B cell (primary cell): ENCODE data around the gene NIPBL. TPM values are rescaled to one million over a fixed set of nuclear protein-coding genes. Genes with fewer than 3 reads are reported as not detected.

Experiments used
- ATAC-seq: fragments of 200-7000 bp; cut with Tn5 transposase; one replicate; pipeline ENCODE4 v1.10.0; 2021; ENCODE audit warnings: low read depth, mild to moderate bottlenecking, moderate number of reproducible peaks, moderate library complexity
- CTCF ChIA-PET: fragments of 350-600 bp; sonication (Branson Sonifier 250); formaldehyde crosslinking; loops from one replicate; lab custom pipeline; 2021; ENCODE audit warnings: antibody characterized with exemption, inconsistent platforms; lab: Charles Lee
- POLR2A ChIA-PET: fragments of 350-600 bp; sonication (Branson Sonifier 250); formaldehyde crosslinking; loops from one replicate; lab custom pipeline; 2021; ENCODE audit warnings: antibody characterized with exemption; lab: Charles Lee
- DNase-seq: peaks from one replicate; pipeline ENCODE4 v3.0.0; 2013
- H2AFZ ChIP-seq: 2 replicates; pipeline ENCODE4 v1.6.1; 2012; ENCODE audit warnings: mild to moderate bottlenecking, low read depth, low read length; ENCODE audit not compliant: insufficient read depth, poor library complexity, severe bottlenecking
- H3K27ac ChIP-seq, 2 donors: 1 replicate in 1 of 2; 2 replicates in 1 of 2; pipeline ENCODE4 v1.5.1; 2012 to 2013; ENCODE audit warnings: low read length in 2 of 2, mild to moderate bottlenecking in 2 of 2, moderate library complexity in 1 of 2
- H3K27me3 ChIP-seq, 4 experiments: fragments of 200-600 bp in 1 of 4; sonication (generic) in 1 of 4; replicated peaks in 1 of 4; 1 replicate in 2 of 4; 2 replicates in 2 of 4; pipeline versions ENCODE4 v1.6.1 to v1.7.0; 2013 to 2016; ENCODE audit warnings: low read length in 3 of 4, mild to moderate bottlenecking in 2 of 4, mixed read lengths in 1 of 4, moderate library complexity in 1 of 4; ENCODE audit not compliant: insufficient read depth in 4 of 4, control insufficient read depth in 3 of 4; ENCODE audit errors: control extremely low read depth in 1 of 4
- H3K36me3 ChIP-seq, 2 experiments: replicated peaks in 1 of 2; 1 replicate in 1 of 2; 2 replicates in 1 of 2; pipeline versions ENCODE4 v1.6.1 to v1.7.1; 2013; ENCODE audit warnings: low read length in 1 of 2; ENCODE audit not compliant: insufficient read depth in 2 of 2, control insufficient read depth in 1 of 2; ENCODE audit errors: control extremely low read depth in 1 of 2, extremely low read depth in 1 of 2
- H3K4me1 ChIP-seq, 2 donors: fragments of 200-600 bp in 1 of 2; sonication (generic) in 1 of 2; 1 replicate in 1 of 2; 2 replicates in 1 of 2; pipeline versions ENCODE4 v1.5.1 to v1.6.1; 2013 to 2017; ENCODE audit warnings: low read length in 2 of 2; ENCODE audit not compliant: control insufficient read depth in 2 of 2, insufficient read depth in 2 of 2
- H3K4me2 ChIP-seq: replicated peaks from 2 replicates; pipeline ENCODE3; 2012; ENCODE audit warnings: mild to moderate bottlenecking, low read depth, low read length; ENCODE audit not compliant: poor library complexity, severe bottlenecking
- H3K4me3 ChIP-seq, 5 experiments: fragments of 200-600 bp in 1 of 5; sonication (generic) in 1 of 5; 1 replicate in 3 of 5; 2 replicates in 2 of 5; pipeline versions ENCODE4 v1.5.1 to v1.7.0; 2011 to 2016; ENCODE audit warnings: low read length in 4 of 5, mild to moderate bottlenecking in 4 of 5, low read depth in 2 of 5, control low read depth in 1 of 5, moderate library complexity in 1 of 5; ENCODE audit not compliant: insufficient read depth in 1 of 5; ENCODE audit errors: control extremely low read depth in 1 of 5, extremely low read depth in 1 of 5
- H3K79me2 ChIP-seq: fragments of 200-600 bp; sonication (generic); one replicate; pipeline ENCODE4 v1.6.0; 2016; ENCODE audit warnings: low read length; ENCODE audit not compliant: control insufficient read depth, insufficient read depth
- H3K9ac ChIP-seq: fragments of 200-600 bp; sonication (generic); 2 replicates; pipeline ENCODE4 v1.6.1; 2017; ENCODE audit warnings: mild to moderate bottlenecking, low read length, moderate library complexity
- H3K9me3 ChIP-seq, 3 donors: one replicate each; pipeline versions ENCODE4 v1.6.1 to v1.7.1; 2013; ENCODE audit warnings: low read length in 2 of 3; ENCODE audit not compliant: control insufficient read depth in 2 of 3, insufficient read depth in 1 of 3; ENCODE audit errors: control extremely low read depth in 1 of 3
- H4K20me1 ChIP-seq: 2 replicates; pipeline ENCODE4 v1.6.0; 2012; ENCODE audit warnings: mild to moderate bottlenecking, low read length; ENCODE audit not compliant: insufficient read depth, control insufficient read depth, poor library complexity, severe bottlenecking
- H3K27ac Mint-ChIP-seq: one replicate; pipeline ENCODE4 v1.8.0; 2021; ENCODE audit warnings: mixed read lengths
- H3K27me3 Mint-ChIP-seq: one replicate; pipeline ENCODE4 v1.8.0; 2021; ENCODE audit warnings: mixed read lengths
- H3K4me1 Mint-ChIP-seq: one replicate; pipeline ENCODE4 v1.8.0; 2021; ENCODE audit warnings: mixed read lengths
- H3K4me3 Mint-ChIP-seq: one replicate; pipeline ENCODE4 v1.8.0; 2021; ENCODE audit warnings: mixed read lengths
- H3K9me3 Mint-ChIP-seq: one replicate; pipeline ENCODE4 v1.8.0; 2022; ENCODE audit warnings: mixed read lengths; ENCODE audit not compliant: insufficient read depth
- EZH2 ChIP-seq: IDR thresholded peaks from 2 replicates; pipeline ENCODE4 v1.6.1; 2012; ENCODE audit warnings: borderline replicate concordance, low read depth, mild to moderate bottlenecking, moderate library complexity, low read length; ENCODE audit not compliant: insufficient read depth, poor library complexity, severe bottlenecking
- WGBS: methylation state at CpG from one replicate; pipeline ENCODE4 v1.1.5; 2013; ENCODE audit warnings: missing lambda C conversion rate; ENCODE audit not compliant: insufficient coverage; 5-methylcytosine and 5-hydroxymethylcytosine counted together
- intact Hi-C: fragments of 100-400 bp; cut with micrococcal nuclease; formaldehyde crosslinking; loops from one replicate; pipeline ENCODE4 v1.10.0; 2022
- polyA plus RNA-seq: library from polyadenylated mRNA; depleted of rRNA; stranded (reverse); fragments of >200 nt; gene quantifications from 2 replicates; pipeline ENCODE4 v1.2.3, GENCODE V29; 2012
- total RNA-seq, 2 donors: library from RNA; stranded (reverse); fragments of 120-200 nt in 1 of 2; gene quantifications; 1 replicate in 1 of 2; 2 replicates in 1 of 2; pipeline versions ENCODE4 v1.2.3 to v1.2.4, GENCODE V29; 2013 to 2022
- TF ChIP-seq, protein P1 (sequence below): fragments of 200-600 bp; IDR thresholded peaks from one replicate; pipeline ENCODE4 v1.8.0; 2022; ENCODE audit warnings: antibody characterized with exemption, mild to moderate bottlenecking

NIPBL gene
- total and polyA plus RNA-seq, 2 donors (not counting 1 experiment from before 2014, with no cell fraction given): 24.7 to 112 TPM

DNA sequence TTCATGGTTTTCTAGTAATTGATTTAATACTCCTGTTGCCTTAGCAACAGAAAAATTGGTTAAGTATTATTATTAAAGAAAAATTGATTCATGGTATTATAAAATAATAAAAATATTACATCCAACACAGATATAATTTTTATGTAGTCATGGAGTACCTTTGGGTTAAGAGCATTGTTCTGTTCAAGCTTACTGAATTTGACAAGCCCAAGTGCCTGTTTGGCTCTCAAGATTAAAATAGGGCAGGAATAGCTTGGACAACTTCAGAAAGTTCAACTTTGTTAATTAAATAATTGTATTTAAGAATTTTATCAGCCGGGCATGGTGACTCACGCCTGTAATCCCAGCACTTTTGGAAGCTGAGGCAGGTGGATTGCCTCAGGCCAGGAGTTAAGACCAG, 82.0 kb downstream of the NIPBL start:
- DNase-seq (no peak), ATAC-seq (no peak)
- H3K9ac ChIP-seq: no peak overlapping the region
- TF ChIP-seq, protein P1, sequence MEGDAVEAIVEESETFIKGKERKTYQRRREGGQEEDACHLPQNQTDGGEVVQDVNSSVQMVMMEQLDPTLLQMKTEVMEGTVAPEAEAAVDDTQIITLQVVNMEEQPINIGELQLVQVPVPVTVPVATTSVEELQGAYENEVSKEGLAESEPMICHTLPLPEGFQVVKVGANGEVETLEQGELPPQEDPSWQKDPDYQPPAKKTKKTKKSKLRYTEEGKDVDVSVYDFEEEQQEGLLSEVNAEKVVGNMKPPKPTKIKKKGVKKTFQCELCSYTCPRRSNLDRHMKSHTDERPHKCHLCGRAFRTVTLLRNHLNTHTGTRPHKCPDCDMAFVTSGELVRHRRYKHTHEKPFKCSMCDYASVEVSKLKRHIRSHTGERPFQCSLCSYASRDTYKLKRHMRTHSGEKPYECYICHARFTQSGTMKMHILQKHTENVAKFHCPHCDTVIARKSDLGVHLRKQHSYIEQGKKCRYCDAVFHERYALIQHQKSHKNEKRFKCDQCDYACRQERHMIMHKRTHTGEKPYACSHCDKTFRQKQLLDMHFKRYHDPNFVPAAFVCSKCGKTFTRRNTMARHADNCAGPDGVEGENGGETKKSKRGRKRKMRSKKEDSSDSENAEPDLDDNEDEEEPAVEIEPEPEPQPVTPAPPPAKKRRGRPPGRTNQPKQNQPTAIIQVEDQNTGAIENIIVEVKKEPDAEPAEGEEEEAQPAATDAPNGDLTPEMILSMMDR: no peak
- TF ChIP-seq EZH2: no peak
- H3K27ac ChIP-seq: no peak overlapping the region
- intact Hi-C loops: no loop called here
- H3K27me3 ChIP-seq: no peaks in the 10 kb centered on the region
- ChIA-PET CTCF (interaction anchor here (1.6 kb wide), 1 partner anchor 47 kb away, joined by 4 read pairs; no protein-coding TSS in a partner anchor), POLR2A (no interaction called here)
- H3K27ac Mint-ChIP-seq: no peak overlapping the region
- H3K79me2 ChIP-seq: peaks cover 25% of the 10 kb centered on the region
- H3K9me3 Mint-ChIP-seq: no peaks in the 10 kb centered on the region
- peaks cover 12% of the 10 kb centered on the region for H4K20me1 ChIP-seq
- H2AFZ ChIP-seq: no peak overlapping the region
- H3K4me1 Mint-ChIP-seq: peaks cover 4% of the 10 kb centered on the region
- peaks cover 0 to under 1% of the 10 kb centered on the region in 2 donors for H3K4me1 ChIP-seq
- no peak overlapping the region for H3K4me2 ChIP-seq
- no peak overlapping the region for H3K4me3 ChIP-seq
- no peak overlapping the region for H3K4me3 Mint-ChIP-seq
- H3K9me3 ChIP-seq: no peaks in the 10 kb centered on the region
- WGBS: no CpG with 5 or more reads among the region's 2 CpGs
- H3K36me3 ChIP-seq: peaks cover 7 to 60% of the 10 kb centered on the region in 2 experiments
- no peaks in the 10 kb centered on the region for H3K27me3 Mint-ChIP-seq

- TF ChIP-seq, protein P1: no peak
- TF ChIP-seq EZH2: no peak
- no peaks in the 10 kb centered on the region for H4K20me1 ChIP-seq
- H3K27ac ChIP-seq: no peak overlapping the region
- Mint-ChIP-seq H3K4me3 (no peak overlapping the region), H3K27ac (no peak overlapping the region), H3K27me3 (no peaks in the 10 kb centered on the region), H3K4me1 (no peaks in the 10 kb centered on the region), H3K9me3 (no peaks in the 10 kb centered on the region)
- no peak overlapping the region for H2AFZ ChIP-seq
- peaks cover 9% of the 10 kb centered on the region for H3K79me2 ChIP-seq
- intact Hi-C loops: no loop called here
- H3K9ac ChIP-seq: no peak overlapping the region
- WGBS: no CpG with 5 or more reads among the region's 1 CpG
- no peaks in the 10 kb centered on the region for H3K27me3 ChIP-seq
- DNase-seq (no peak), ATAC-seq (no peak)
- no peaks in the 10 kb centered on the region for H3K4me1 ChIP-seq
- peaks cover 6 to 52% of the 10 kb centered on the region in 2 experiments for H3K36me3 ChIP-seq
- ChIA-PET CTCF (interaction anchor here (1.5 kb wide), 1 partner anchor 98 kb away, joined by 3 read pairs; no protein-coding TSS in a partner anchor), POLR2A (no interaction called here)
- H3K4me3 ChIP-seq: no peak overlapping the region
- no peak overlapping the region for H3K4me2 ChIP-seq
- no peaks in the 10 kb centered on the region for H3K9me3 ChIP-seq
These were observed 88.6 kb downstream of the NIPBL start for GRCh38 chr5:36965179-36965578.
